Measurements from ENCODE around the gene ASB18.

ASB18 gene, protein sequence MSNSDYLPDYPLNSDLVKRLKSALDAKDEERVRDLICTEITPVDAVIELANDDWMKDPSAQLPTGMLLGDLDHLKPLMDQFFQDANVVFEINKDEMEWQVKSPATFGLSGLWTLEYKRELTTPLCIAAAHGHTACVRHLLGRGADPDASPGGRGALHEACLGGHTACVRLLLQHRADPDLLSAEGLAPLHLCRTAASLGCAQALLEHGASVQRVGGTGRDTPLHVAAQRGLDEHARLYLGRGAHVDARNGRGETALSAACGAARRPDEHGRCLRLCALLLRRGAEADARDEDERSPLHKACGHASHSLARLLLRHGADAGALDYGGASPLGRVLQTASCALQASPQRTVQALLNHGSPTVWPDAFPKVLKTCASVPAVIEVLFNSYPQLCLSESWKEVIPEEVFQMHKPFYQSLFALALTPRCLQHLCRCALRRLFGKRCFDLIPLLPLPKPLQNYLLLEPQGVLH

DNA sequence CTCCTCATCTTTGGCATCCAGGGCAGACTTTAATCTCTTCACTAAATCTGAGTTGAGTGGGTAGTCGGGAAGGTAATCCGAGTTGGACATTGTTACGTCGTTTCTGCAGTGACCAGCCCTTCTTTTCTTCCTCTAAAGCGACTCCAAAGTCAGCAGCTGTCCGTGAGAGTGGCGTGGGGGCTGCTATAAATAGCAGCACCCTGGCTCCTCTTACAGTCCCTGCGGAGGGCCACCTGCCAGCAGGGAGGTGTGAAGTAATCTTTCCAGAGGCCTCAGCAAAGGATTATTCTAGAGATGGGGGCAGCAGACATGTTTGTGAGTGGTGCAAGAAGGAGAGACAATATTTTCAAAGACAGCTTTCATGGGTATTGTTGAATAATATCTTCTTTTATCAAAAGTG lies at the start of gene ASB18:
Gene ASB18, minus strand, starts transcription at position 151 of the 400 bp plus-strand sequence. Its CDS starts 61 bp downstream, at position 90.
- H3K4me3 ChIP-seq (ENCODE audit: control insufficient read depth, low read depth, low read length), result no peak within 1 kb of the TSS
- no peak for DNase-seq (ENCODE audit: low read depth)
- TF ChIP-seq, protein P1, sequence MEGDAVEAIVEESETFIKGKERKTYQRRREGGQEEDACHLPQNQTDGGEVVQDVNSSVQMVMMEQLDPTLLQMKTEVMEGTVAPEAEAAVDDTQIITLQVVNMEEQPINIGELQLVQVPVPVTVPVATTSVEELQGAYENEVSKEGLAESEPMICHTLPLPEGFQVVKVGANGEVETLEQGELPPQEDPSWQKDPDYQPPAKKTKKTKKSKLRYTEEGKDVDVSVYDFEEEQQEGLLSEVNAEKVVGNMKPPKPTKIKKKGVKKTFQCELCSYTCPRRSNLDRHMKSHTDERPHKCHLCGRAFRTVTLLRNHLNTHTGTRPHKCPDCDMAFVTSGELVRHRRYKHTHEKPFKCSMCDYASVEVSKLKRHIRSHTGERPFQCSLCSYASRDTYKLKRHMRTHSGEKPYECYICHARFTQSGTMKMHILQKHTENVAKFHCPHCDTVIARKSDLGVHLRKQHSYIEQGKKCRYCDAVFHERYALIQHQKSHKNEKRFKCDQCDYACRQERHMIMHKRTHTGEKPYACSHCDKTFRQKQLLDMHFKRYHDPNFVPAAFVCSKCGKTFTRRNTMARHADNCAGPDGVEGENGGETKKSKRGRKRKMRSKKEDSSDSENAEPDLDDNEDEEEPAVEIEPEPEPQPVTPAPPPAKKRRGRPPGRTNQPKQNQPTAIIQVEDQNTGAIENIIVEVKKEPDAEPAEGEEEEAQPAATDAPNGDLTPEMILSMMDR (conservative IDR thresholded peaks at IDR 0.05; ENCODE audit: control insufficient read depth, insufficient read depth, low read depth, low read length), result no peak

DNA sequence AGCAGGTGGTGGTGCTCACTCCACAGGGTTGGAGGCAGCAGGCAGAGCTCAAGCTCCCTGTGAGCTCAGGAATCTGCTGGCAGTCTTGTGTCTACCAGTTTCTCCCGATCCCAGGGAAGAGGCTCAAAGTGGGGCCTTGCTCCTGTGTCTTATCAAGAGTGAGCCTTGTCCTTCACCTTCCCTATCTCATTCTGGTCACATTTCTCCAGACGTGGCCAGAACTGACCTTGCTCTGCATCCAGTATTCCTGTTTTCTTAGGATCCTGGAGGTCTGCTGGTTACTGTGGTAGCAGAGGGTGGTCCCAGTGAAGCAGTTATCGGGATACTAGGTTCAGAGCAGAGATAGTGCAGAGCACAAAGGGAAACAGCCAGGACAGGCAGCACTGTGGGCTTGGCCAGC lies 47.1 kb upstream of the ASB18 start:
- no peak overlapping the region for H3K4me3 ChIP-seq (ENCODE audit: control insufficient read depth, low read depth, low read length)
- no peak for DNase-seq (ENCODE audit: low read depth)
- TF ChIP-seq, protein P1 (conservative IDR thresholded peaks at IDR 0.05; ENCODE audit: control insufficient read depth, insufficient read depth, low read depth, low read length), result no peak

DNA sequence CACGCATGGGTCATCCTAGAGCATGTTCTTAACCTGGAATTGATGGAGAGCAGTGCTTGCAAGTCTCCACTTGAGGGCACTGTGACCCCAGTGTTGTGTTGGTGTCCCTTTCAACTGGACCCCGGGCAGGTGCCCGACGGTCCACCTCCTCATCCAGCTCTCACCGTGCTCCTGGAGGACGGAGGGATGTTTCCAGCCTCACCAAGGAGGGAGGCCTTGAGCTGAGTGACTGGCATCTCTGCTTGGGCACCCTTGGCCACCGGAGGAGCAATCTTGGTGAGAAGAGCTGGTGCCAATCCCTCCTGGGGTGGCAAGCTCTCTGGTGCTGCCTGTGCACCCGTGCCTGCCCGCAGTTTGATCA lies 45.4 kb upstream of the ASB18 start:
- H3K4me3 ChIP-seq (ENCODE audit: control insufficient read depth, low read depth, low read length), result no peak overlapping the region
- DNase-seq (ENCODE audit: low read depth), result peak; percentile 17
- TF ChIP-seq, protein P1 (conservative IDR thresholded peaks at IDR 0.05; ENCODE audit: control insufficient read depth, insufficient read depth, low read depth, low read length), result peak; percentile 56

DNA sequence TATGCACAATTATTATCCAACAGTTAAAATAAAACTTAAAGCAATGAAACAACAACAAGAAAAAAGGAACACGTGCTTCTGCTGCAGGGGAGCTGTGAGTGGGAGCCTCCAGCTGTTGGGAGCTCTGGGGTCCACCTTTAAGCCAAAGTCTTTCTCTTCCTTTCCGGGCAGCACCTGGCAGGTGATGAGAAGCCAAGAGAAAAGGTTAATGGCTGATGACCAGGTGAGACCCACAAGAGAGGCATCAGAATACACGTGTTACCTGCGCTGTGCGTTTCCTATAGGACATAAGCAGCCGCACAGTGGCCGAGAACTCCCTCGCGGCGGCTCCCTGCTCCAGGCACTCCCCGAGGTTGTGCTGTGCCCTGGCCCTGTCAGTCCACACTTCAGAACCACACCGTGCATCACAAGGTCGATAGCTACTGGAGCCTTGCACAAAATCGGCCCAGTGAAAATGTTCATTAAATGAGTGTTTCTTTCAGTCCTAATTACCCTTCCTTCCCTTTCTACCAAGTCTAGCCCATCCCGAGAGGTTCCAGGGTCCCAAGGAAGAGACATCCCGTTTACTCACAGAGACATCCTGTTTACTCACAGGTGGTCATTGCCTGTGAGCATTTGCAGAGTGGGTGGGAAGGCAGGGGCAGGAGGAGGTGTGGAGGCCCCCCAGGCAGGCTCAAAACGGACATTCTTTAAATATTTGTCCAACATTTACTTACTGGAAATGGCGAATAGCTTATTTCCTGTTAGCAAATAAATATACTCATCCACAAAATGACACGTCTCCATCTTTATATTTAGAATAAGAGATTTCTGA lies 44.9 kb upstream of the ASB18 start:
- TF ChIP-seq, protein P1 (conservative IDR thresholded peaks at IDR 0.05; ENCODE audit: control insufficient read depth, insufficient read depth, low read depth, low read length), result no peak
- no peak overlapping the region for H3K4me3 ChIP-seq (ENCODE audit: control insufficient read depth, low read depth, low read length)
- DNase-seq (ENCODE audit: low read depth), result no peak

DNA sequence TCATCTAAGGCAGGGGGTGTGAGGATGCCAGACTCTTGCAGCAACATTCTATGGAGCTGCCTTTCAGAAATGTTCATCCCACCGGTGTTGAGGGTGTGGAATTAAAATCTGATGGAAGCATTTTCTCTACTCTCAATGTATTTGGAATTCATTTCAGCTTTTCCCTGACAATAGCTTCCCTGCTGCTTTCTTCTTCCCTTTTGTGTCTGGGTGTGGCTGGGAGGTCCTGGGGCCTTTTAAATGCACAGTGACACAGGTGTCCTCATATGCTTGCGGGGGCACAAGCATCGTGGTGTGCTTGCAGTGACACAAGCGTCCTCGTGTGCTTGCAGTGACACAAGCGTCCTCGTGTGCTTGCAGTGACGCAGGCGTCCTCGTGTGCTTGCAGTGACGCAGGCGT lies 43.4 kb upstream of the ASB18 start:
- H3K4me3 ChIP-seq (ENCODE audit: control insufficient read depth, low read depth, low read length), result no peak overlapping the region
- TF ChIP-seq, protein P1 (conservative IDR thresholded peaks at IDR 0.05; ENCODE audit: control insufficient read depth, insufficient read depth, low read depth, low read length), result no peak
- DNase-seq (ENCODE audit: low read depth), result no peak

DNA sequence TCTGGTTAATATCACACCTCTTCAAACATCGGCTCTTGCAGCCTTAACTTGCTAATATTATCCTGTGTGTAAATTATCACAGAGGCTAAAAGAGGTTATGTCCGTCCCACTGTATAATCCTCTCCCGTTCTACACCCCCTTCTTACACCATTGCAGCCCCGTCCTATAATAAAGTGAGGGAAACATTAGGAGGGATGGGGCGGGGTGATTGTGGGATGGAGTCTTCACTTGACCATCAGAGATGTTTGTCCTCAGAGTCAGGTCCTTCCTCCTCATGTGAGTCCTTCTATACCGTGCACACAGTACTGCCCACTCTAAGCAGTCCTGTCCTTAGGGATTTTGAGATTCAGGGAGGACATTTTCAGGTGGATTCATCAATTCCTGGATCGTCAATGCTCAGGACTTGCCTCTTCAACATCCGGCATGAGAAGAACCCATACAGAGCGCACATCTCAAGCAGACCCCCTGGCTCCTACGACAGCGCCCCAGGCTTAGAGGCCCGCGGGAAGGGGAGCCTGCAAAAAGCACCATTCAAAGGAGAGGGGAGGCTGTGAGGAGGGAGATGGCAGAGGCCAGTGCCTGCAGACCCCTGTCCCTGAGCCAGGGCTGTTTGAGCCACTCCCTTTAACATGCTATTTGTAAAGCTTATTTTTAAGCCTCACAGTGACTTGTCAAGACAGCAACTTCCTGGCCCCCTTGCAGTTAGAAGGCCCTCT lies 42.8 kb upstream of the ASB18 start:
- TF ChIP-seq, protein P1 (conservative IDR thresholded peaks at IDR 0.05; ENCODE audit: control insufficient read depth, insufficient read depth, low read depth, low read length), result no peak
- H3K4me3 ChIP-seq (ENCODE audit: control insufficient read depth, low read depth, low read length), result no peak overlapping the region
- no peak for DNase-seq (ENCODE audit: low read depth)

Data from fibroblast of mammary gland (primary cell).